A549 (cell line): ENCODE results near the gene TPRKB. TPM values are rescaled to one million over a fixed set of nuclear protein-coding genes. Genes with fewer than 3 reads are reported as not detected.
A peak's percentile ranks its signal among the peaks of the same experiment; 100 is the strongest.

Experiments used
- ATAC-seq, 2 experiments: fragments of 200-7000 bp in 1 of 2; fragments of >200 bp in 1 of 2; cut with Nextera tagmentation in 1 of 2; cut with Tn5 transposase in 1 of 2; 3 replicates each; pipeline versions ENCODE4 v1.8.0 to v1.9.1; 2018 to 2020; ENCODE audit warnings: mild to moderate bottlenecking in 1 of 2, moderate library complexity in 1 of 2
- CTCF ChIA-PET: fragments of 300-600 bp; sonication (Branson Sonifier 250); formaldehyde crosslinking; extraction: SDS; loops from one replicate; lab custom pipeline; 2021; ENCODE audit warnings: antibody characterized with exemption, inconsistent platforms; lab: Yijun Ruan, JAX
- POLR2A ChIA-PET: fragments of 350-600 bp; formaldehyde crosslinking; extraction: SDS; loops from one replicate; lab custom pipeline; 2021; ENCODE audit warnings: antibody characterized with exemption, inconsistent platforms; lab: Yijun Ruan, JAX
- DNase-seq, 2 experiments: peaks; one replicate each; pipeline versions ENCODE4 v3.0.0 to v3.0.0-alpha.2; 2011 to 2016; ENCODE audit warnings: low read depth in 1 of 2, low spot score in 1 of 2
- FAIRE-seq: peaks from 2 replicates; lab custom pipeline; 2011; peaks lifted over from hg19 to GRCh38; lab: Jason Lieb, UNC
- H3K27ac ChIP-seq, 2 experiments: fragments of >200 bp; sonication (Bioruptor Twin); formaldehyde crosslinking; 3 replicates each; pipeline ENCODE4 v1.5.1; 2016 to 2017
- H3K4me1 ChIP-seq: fragments of >200 bp; sonication (Bioruptor Twin); formaldehyde crosslinking; 3 replicates; pipeline ENCODE4 v1.6.1; 2016
- H3K4me2 ChIP-seq: fragments of >200 bp; sonication (Bioruptor Twin); formaldehyde crosslinking; 3 replicates; pipeline ENCODE4 v1.6.1; 2016
- H3K4me3 ChIP-seq: fragments of >200 bp; sonication (Bioruptor Twin); formaldehyde crosslinking; 3 replicates; pipeline ENCODE4 v1.5.1; 2016
- H3K9me3 ChIP-seq: fragments of >200 bp; sonication (Bioruptor Twin); formaldehyde crosslinking; 3 replicates; pipeline ENCODE4 v1.6.1; 2016
- CEBPB ChIP-seq, 2 experiments: fragments of >200 bp in 1 of 2; sonication (Bioruptor Twin) in 1 of 2; formaldehyde crosslinking in 1 of 2; IDR thresholded peaks; 2 replicates each; pipeline ENCODE4 v1.6.1; 2012 to 2016
- CHD2 ChIP-seq: fragments of 150-350 bp; IDR thresholded peaks from 2 replicates; pipeline ENCODE4 v1.6.1; 2014; ENCODE audit warnings: low read length; ENCODE audit not compliant: partially characterized antibody
- EHF ChIP-seq: fragments of 250-450 bp; sonication (Bioruptor Pico); IDR thresholded peaks from 2 replicates; pipeline ENCODE4 v1.5.0; 2020; ENCODE audit warnings: mild to moderate bottlenecking
- EP300 ChIP-seq, 2 experiments: fragments of >200 bp; sonication (Bioruptor Twin); formaldehyde crosslinking; IDR thresholded peaks; 2 replicates in 1 of 2; 3 replicates in 1 of 2; pipeline ENCODE4 v1.6.1; 2016 to 2017
- FOSB ChIP-seq: fragments of 250-450 bp; sonication (Bioruptor Pico); IDR thresholded peaks from 2 replicates; pipeline ENCODE4 v1.5.0; 2020; ENCODE audit warnings: mild to moderate bottlenecking, moderate library complexity
- FOXS1 ChIP-seq: fragments of 250-450 bp; sonication (Bioruptor Pico); IDR thresholded peaks from 2 replicates; pipeline ENCODE4 v1.5.0; 2020; ENCODE audit warnings: mild to moderate bottlenecking, moderate library complexity
- GATA3 ChIP-seq: IDR thresholded peaks from 2 replicates; pipeline ENCODE4 v1.6.1; 2012; ENCODE audit warnings: borderline replicate concordance
- HOXA7 ChIP-seq: fragments of 250-450 bp; sonication (Bioruptor Pico); IDR thresholded peaks from 2 replicates; pipeline ENCODE4 v1.5.0; 2020; ENCODE audit warnings: mild to moderate bottlenecking, moderate library complexity
- MAZ ChIP-seq: fragments of 150-350 bp; IDR thresholded peaks from 2 replicates; pipeline ENCODE4 v1.6.1; 2014; ENCODE audit warnings: antibody characterized with exemption, low read depth, low read length, borderline replicate concordance
- MYC ChIP-seq: IDR thresholded peaks from 2 replicates; pipeline ENCODE4 v1.6.1; 2012; ENCODE audit warnings: mild to moderate bottlenecking, inconsistent platforms, low read length, improper control_type of control experiment, borderline replicate concordance
- PHF8 ChIP-seq: fragments of 200-600 bp; sonication (generic); IDR thresholded peaks from 2 replicates; pipeline ENCODE4 v1.6.1; 2016; ENCODE audit warnings: low read depth, mild to moderate bottlenecking, antibody characterized with exemption, moderate library complexity, borderline replicate concordance
- RAD21 ChIP-seq, 2 experiments: fragments of >200 bp in 1 of 2; sonication (Bioruptor Twin) in 1 of 2; formaldehyde crosslinking in 1 of 2; IDR thresholded peaks in 1 of 2; conservative IDR thresholded peaks in 1 of 2; 2 replicates in 1 of 2; 3 replicates in 1 of 2; pipeline ENCODE4 v1.6.1; 2012 to 2018; ENCODE audit warnings: inconsistent platforms in 1 of 2
- RARB ChIP-seq: fragments of 250-450 bp; sonication (Bioruptor Pico); IDR thresholded peaks from 2 replicates; pipeline ENCODE4 v1.8.0; 2021; ENCODE audit warnings: mild to moderate bottlenecking, moderate library complexity
- RNF2 ChIP-seq: fragments of 200-600 bp; sonication (generic); IDR thresholded peaks from 2 replicates; pipeline ENCODE4 v1.6.1; 2016; ENCODE audit warnings: low read depth, mild to moderate bottlenecking, antibody characterized with exemption, moderate library complexity, borderline replicate concordance
- ZFP36 ChIP-seq: fragments of 450-650 bp; IDR thresholded peaks from 2 replicates; pipeline ENCODE4 v1.6.1; 2014; ENCODE audit warnings: borderline replicate concordance; ENCODE audit not compliant: partially characterized antibody
- ZNF302 ChIP-seq: fragments of 250-450 bp; sonication (Bioruptor Pico); IDR thresholded peaks from 2 replicates; pipeline ENCODE4 v1.9.0; 2021; ENCODE audit warnings: inconsistent platforms, mild to moderate bottlenecking, moderate library complexity
- ZSCAN20 ChIP-seq: fragments of 250-450 bp; sonication (Bioruptor Pico); IDR thresholded peaks from 2 replicates; pipeline ENCODE4 v1.8.0; 2022; ENCODE audit warnings: mild to moderate bottlenecking, moderate library complexity
- WGBS: methylation state at CpG from one replicate; pipeline ENCODE4 v1.1.6; 2017; ENCODE audit errors: missing lambda C conversion rate; 5-methylcytosine and 5-hydroxymethylcytosine counted together
- polyA minus RNA-seq: library from RNA; depleted of rRNA, polyadenylated mRNA; stranded (reverse); fragments of >200 nt; gene quantifications from 2 replicates; pipeline ENCODE4 v1.2.3, GENCODE V29; 2011; rRNA and poly(A)+ RNA removed
- polyA plus RNA-seq, 4 experiments: library from polyadenylated mRNA; depleted of rRNA in 3 of 4; stranded (reverse); fragments of >200 nt; fragmentation: RNase III in 1 of 4; extraction: RNeasy Plus Mini Kit Qiagen cat#74134 plus additional on column Dnase treatment in 1 of 4; gene quantifications; 2 replicates in 3 of 4; 3 replicates in 1 of 4; pipeline ENCODE4 v1.2.3, GENCODE V29; 2011 to 2017
- TF ChIP-seq, protein P1 (sequence below): fragments of 200-600 bp; sonication (generic); IDR thresholded peaks from 2 replicates; pipeline ENCODE4 v1.6.1; 2016; ENCODE audit warnings: antibody characterized with exemption, mild to moderate bottlenecking, moderate library complexity
- TF ChIP-seq, protein P2 (sequence below): fragments of 150-350 bp; IDR thresholded peaks from 2 replicates; pipeline ENCODE4 v1.6.1; 2014; ENCODE audit warnings: low read depth, mild to moderate bottlenecking, low read length
- TF ChIP-seq, protein P3 (sequence below): fragments of >200 bp; sonication (Bioruptor Twin); formaldehyde crosslinking; IDR thresholded peaks from 3 replicates; pipeline ENCODE4 v1.5.1; 2016
- TF ChIP-seq, protein P4 (sequence below): fragments of >200 bp; sonication (Bioruptor Twin); formaldehyde crosslinking; IDR thresholded peaks from 3 replicates; pipeline ENCODE4 v1.6.1; 2016
- TF ChIP-seq, protein P5 (sequence below): fragments of 250-450 bp; sonication (Bioruptor Pico); IDR thresholded peaks from 2 replicates; pipeline ENCODE4 v1.5.0; 2020; ENCODE audit warnings: low read depth, mild to moderate bottlenecking, moderate library complexity
- TF ChIP-seq, protein P6 (sequence below): IDR thresholded peaks from 2 replicates; pipeline ENCODE4 v1.6.1; 2012; ENCODE audit warnings: low read depth, borderline replicate concordance
- TF ChIP-seq, protein P7 (sequence below): IDR thresholded peaks from 2 replicates; pipeline ENCODE4 v1.6.1; 2012

The TPRKB gene
- 97.4 and 115 TPM in 2 replicates for polyA plus RNA-seq (2011; rRNA removed)
- polyA plus RNA-seq (2012; cell fraction: cytosol; rRNA removed): 54.2 and 58.5 TPM in 2 replicates
- 10.9 and 20.6 TPM in 2 replicates for polyA plus RNA-seq (2012; cell fraction: nucleus; rRNA removed)
- polyA plus RNA-seq (2017; fragmentation: RNase III; extraction: RNeasy Plus Mini Kit Qiagen cat#74134 plus additional on column Dnase treatment): 138 to 167 TPM (median 144 TPM) in 3 replicates
- 7.8 and 9.1 TPM in 2 replicates for polyA minus RNA-seq

DNA sequence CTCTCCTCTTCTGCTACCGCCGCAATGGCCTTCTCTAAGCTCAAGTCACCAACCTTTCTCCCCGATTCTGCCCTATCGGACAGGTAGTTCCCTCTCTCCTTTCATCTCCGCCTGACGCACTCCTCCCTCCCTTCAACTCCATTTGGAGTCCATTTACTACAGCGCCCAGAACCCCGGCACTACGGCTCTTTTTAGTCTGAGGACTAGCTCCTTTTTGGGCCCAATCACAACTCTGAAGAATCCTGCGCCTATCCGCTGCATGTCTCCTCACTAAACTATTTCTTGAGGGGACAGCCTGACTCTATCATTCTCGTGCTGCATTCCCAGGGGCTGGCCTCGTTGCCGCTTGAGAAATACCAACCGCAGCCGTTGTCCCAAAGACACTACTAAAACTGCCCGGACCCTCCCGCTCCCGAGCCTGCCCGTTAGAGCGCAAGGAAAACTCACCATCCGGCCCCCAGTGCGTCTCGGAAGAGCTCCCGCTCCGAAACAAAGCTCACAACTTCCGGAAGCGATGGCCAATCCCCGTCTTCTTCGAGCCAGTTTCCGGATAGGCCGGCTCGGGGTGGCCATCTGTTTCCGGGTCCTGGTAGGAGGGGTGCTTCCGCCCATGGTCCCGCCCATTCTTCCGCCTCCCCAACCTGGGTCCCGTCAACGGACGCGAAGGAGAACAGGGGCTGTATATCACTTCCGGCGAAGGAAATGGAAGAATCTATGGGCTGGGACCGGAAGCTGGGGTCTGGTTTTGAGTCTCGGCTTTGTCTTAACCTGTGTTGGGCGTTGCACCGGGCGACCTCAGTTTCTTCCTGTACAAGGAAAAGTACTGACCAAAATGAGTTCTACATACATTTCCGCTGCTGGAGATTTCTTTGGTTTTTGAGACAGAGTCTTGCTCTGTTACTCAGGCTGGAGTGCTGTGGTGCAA, at the start of gene TPRKB:
TSS of gene TPRKB (minus strand) at position 491 of the 925 bp plus-strand sequence. CDS start 2,776 bp downstream, outside the sequence.
- no peak for FAIRE-seq
- WGBS: 1% methylated on average over 42 of the region's 49 CpGs
- TF ChIP-seq CHD2 (peak; percentile 28), ZSCAN20 (no peak), RNF2 (no peak), CEBPB (IDR thresholded peaks at IDR 0.05) (no peak; a peak in 1 of 4 replicates), MYC (no peak), GATA3 (peak; percentile 49; the same call in 1 of the 2 replicates), MAZ (peak; percentile 74; the same call in 1 of the 2 replicates), FOXS1 (no peak), EP300 (IDR thresholded peaks at IDR 0.05) (no peak), ZFP36 (no peak), HOXA7 (CRISPR knock-in tag) (0 out of 2 replicates have a peak, but pooled peaks have one; percentile 58), RARB (CRISPR knock-in tag) (no peak), EHF (CRISPR knock-in tag) (peak; percentile 87; the same call in 1 of the 2 replicates), FOSB (CRISPR knock-in tag) (no peak; the same call in 1 of the 2 replicates), ZNF302 (CRISPR knock-in tag) (no peak), RAD21 (conservative IDR thresholded peaks at IDR 0.05 in 1 of 2, IDR thresholded peaks at IDR 0.05 in 1 of 2) (no peak), PHF8 (peak; percentile 84; the same call in 1 of the 2 replicates)
- TF ChIP-seq, protein P1, sequence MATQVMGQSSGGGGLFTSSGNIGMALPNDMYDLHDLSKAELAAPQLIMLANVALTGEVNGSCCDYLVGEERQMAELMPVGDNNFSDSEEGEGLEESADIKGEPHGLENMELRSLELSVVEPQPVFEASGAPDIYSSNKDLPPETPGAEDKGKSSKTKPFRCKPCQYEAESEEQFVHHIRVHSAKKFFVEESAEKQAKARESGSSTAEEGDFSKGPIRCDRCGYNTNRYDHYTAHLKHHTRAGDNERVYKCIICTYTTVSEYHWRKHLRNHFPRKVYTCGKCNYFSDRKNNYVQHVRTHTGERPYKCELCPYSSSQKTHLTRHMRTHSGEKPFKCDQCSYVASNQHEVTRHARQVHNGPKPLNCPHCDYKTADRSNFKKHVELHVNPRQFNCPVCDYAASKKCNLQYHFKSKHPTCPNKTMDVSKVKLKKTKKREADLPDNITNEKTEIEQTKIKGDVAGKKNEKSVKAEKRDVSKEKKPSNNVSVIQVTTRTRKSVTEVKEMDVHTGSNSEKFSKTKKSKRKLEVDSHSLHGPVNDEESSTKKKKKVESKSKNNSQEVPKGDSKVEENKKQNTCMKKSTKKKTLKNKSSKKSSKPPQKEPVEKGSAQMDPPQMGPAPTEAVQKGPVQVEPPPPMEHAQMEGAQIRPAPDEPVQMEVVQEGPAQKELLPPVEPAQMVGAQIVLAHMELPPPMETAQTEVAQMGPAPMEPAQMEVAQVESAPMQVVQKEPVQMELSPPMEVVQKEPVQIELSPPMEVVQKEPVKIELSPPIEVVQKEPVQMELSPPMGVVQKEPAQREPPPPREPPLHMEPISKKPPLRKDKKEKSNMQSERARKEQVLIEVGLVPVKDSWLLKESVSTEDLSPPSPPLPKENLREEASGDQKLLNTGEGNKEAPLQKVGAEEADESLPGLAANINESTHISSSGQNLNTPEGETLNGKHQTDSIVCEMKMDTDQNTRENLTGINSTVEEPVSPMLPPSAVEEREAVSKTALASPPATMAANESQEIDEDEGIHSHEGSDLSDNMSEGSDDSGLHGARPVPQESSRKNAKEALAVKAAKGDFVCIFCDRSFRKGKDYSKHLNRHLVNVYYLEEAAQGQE: no peak
- TF ChIP-seq, protein P2, sequence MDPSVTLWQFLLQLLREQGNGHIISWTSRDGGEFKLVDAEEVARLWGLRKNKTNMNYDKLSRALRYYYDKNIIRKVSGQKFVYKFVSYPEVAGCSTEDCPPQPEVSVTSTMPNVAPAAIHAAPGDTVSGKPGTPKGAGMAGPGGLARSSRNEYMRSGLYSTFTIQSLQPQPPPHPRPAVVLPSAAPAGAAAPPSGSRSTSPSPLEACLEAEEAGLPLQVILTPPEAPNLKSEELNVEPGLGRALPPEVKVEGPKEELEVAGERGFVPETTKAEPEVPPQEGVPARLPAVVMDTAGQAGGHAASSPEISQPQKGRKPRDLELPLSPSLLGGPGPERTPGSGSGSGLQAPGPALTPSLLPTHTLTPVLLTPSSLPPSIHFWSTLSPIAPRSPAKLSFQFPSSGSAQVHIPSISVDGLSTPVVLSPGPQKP: peak; percentile 48; the same call in 1 of the 2 replicates
- TF ChIP-seq, protein P3, sequence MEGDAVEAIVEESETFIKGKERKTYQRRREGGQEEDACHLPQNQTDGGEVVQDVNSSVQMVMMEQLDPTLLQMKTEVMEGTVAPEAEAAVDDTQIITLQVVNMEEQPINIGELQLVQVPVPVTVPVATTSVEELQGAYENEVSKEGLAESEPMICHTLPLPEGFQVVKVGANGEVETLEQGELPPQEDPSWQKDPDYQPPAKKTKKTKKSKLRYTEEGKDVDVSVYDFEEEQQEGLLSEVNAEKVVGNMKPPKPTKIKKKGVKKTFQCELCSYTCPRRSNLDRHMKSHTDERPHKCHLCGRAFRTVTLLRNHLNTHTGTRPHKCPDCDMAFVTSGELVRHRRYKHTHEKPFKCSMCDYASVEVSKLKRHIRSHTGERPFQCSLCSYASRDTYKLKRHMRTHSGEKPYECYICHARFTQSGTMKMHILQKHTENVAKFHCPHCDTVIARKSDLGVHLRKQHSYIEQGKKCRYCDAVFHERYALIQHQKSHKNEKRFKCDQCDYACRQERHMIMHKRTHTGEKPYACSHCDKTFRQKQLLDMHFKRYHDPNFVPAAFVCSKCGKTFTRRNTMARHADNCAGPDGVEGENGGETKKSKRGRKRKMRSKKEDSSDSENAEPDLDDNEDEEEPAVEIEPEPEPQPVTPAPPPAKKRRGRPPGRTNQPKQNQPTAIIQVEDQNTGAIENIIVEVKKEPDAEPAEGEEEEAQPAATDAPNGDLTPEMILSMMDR: no peak
- TF ChIP-seq, protein P4, sequence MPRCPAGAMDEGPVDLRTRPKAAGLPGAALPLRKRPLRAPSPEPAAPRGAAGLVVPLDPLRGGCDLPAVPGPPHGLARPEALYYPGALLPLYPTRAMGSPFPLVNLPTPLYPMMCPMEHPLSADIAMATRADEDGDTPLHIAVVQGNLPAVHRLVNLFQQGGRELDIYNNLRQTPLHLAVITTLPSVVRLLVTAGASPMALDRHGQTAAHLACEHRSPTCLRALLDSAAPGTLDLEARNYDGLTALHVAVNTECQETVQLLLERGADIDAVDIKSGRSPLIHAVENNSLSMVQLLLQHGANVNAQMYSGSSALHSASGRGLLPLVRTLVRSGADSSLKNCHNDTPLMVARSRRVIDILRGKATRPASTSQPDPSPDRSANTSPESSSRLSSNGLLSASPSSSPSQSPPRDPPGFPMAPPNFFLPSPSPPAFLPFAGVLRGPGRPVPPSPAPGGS: peak; percentile 71; the same call in 2 of the 3 replicates
- TF ChIP-seq, protein P5, sequence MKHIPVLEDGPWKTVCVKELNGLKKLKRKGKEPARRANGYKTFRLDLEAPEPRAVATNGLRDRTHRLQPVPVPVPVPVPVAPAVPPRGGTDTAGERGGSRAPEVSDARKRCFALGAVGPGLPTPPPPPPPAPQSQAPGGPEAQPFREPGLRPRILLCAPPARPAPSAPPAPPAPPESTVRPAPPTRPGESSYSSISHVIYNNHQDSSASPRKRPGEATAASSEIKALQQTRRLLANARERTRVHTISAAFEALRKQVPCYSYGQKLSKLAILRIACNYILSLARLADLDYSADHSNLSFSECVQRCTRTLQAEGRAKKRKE (CRISPR knock-in tag): peak; percentile 89
- TF ChIP-seq, protein P6, sequence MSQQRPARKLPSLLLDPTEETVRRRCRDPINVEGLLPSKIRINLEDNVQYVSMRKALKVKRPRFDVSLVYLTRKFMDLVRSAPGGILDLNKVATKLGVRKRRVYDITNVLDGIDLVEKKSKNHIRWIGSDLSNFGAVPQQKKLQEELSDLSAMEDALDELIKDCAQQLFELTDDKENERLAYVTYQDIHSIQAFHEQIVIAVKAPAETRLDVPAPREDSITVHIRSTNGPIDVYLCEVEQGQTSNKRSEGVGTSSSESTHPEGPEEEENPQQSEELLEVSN: no peak; the same call in 1 of the 2 replicates
- TF ChIP-seq, protein P7, sequence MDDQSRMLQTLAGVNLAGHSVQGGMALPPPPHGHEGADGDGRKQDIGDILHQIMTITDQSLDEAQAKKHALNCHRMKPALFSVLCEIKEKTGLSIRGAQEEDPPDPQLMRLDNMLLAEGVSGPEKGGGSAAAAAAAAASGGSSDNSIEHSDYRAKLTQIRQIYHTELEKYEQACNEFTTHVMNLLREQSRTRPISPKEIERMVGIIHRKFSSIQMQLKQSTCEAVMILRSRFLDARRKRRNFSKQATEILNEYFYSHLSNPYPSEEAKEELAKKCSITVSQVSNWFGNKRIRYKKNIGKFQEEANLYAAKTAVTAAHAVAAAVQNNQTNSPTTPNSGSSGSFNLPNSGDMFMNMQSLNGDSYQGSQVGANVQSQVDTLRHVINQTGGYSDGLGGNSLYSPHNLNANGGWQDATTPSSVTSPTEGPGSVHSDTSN: 0 out of 2 replicates have a peak, but pooled peaks have one; percentile 56

More for the DNA sequence above, at the start of gene TPRKB:
- DNase-seq (peak; percentile 99 to 100), ATAC-seq (peak; percentile 99)
- ChIA-PET POLR2A (interaction anchor here (0.6 to 1.5 kb wide), 15 partner anchors 8 to 734 kb away, joined by 3 to 8 read pairs (median 4); partner anchors contain the start of genes ALMS1, C2orf81, CCT7 and DUSP11), CTCF (interaction anchor here (0.6 to 1.4 kb wide), 3 partner anchors 44 to 115 kb away, joined by 3 to 5 read pairs (median 4); no protein-coding TSS in a partner anchor)
- H3K4me2 ChIP-seq: peak within 1 kb of the TSS; percentile 82
- H3K27ac ChIP-seq: peak within 1 kb of the TSS; percentile 69 to 86
- peaks cover 9% of the 10 kb centered on the region; the same call in 1 of the 3 replicates for H3K9me3 ChIP-seq
- H3K4me3 ChIP-seq: peak within 1 kb of the TSS; percentile 65
- peaks cover 12% of the 10 kb centered on the region for H3K4me1 ChIP-seq
